DMS153 treated with DMSO at 0.1 percent for 48 hours (cell line): ENCODE data around the gene POLN.
"Not testable (repeated sequence)": the region's sequence is repeated elsewhere in the genome, so short reads cannot be mapped to it uniquely, and the experiment has no call there.

Experiments used
- DNase-seq: peaks from one replicate; lab custom pipeline; 2025; ENCODE audit not compliant: unreplicated experiment; lab: John Stamatoyannopoulos, UW

Gene POLN

GRCh38 chr4:2168469-2169319, 73.2 kb downstream of the POLN start:
- no peak for DNase-seq

GRCh38 chr4:2166253-2166652, 75.7 kb downstream of the POLN start:
- DNase-seq = no peak

- DNase-seq = no peak
Observed at GRCh38 chr4:2165391-2165790, 76.5 kb downstream of the POLN start.

- DNase-seq = no peak
Observed at GRCh38 chr4:2163311-2163821, 78.6 kb downstream of the POLN start.

- DNase-seq = not testable (repeated sequence)
Observed at GRCh38 chr4:2161092-2161703, 80.7 kb downstream of the POLN start.

- DNase-seq = no peak
Observed at GRCh38 chr4:2159931-2160330, 82.0 kb downstream of the POLN start.

GRCh38 chr4:2155246-2155645, 86.7 kb downstream of the POLN start:
- no peak for DNase-seq

GRCh38 chr4:2154215-2154740, 87.6 kb downstream of the POLN start:
- no peak for DNase-seq

GRCh38 chr4:2151544-2151943, 90.4 kb downstream of the POLN start:
- DNase-seq = no peak

GRCh38 chr4:2150076-2150475, 91.8 kb downstream of the POLN start:
- DNase-seq = no peak

- no peak for DNase-seq
Observed at GRCh38 chr4:2142630-2143427, 99.1 kb downstream of the POLN start.

GRCh38 chr4:2141762-2142451, 100.0 kb downstream of the POLN start:
- no peak for DNase-seq

- no peak for DNase-seq
Observed at GRCh38 chr4:2141022-2141761, 100.7 kb downstream of the POLN start.

- no peak for DNase-seq
Observed at GRCh38 chr4:2138846-2139500, 102.9 kb downstream of the POLN start.

- DNase-seq = no peak
Observed at GRCh38 chr4:2136726-2137125, 105.2 kb downstream of the POLN start.

GRCh38 chr4:2135083-2135482, 106.8 kb downstream of the POLN start:
- DNase-seq = peak; percentile 0

GRCh38 chr4:2132438-2132837, 109.5 kb downstream of the POLN start:
- DNase-seq = no peak

GRCh38 chr4:2127609-2128332, 114.2 kb downstream of the POLN start:
- no peak for DNase-seq
